ENCODE data around the gene H19.

The H19 gene

DNA sequence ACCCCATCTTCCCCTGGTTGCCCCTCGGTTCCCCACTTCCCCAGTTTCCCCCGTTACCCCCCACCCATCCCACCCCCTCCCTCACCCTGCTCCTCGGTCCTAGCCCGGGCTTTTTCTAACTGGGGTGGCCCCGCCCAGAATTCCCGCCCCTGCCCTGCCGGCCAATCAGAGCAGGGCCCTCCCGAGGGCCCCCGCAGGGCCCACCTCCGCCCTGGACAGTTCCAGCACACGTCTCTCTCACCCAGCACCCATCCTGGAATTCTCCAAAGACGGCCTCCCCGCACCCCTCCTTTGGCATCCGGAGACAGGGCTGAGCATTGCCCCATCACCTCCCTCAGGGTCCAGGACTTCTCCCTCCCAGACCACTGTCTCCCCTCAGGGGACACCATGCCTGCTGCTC lies at the start of gene H19:
Gene H19 (minus strand): TSS at position 88 of the 400 bp plus-strand sequence.
- DNase-seq, result no peak

DNA sequence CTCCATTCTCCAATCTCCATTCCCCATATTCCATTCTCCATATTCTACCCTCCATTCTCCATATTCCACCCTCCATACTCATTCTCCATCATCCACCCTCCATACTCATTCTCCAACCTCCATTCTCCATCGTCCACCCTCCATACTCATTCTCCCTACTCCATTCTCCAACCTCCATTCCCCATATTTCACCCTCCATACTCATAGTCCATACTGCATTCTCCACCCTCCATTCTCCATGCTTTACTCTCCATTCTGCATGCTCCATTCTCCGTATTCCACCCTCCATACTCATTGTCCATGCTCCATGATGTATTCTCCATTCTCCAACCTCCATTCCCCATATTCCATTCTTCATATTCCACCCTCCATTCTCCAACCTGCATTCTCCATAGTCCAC lies 44.3 kb upstream of the H19 start:
- DNase-seq, result no peak

- DNase-seq, result no peak
These were observed 43.5 kb upstream of the H19 start for GRCh38 chr11:2041153-2041552.

- no peak for DNase-seq
These were observed 41.6 kb upstream of the H19 start for GRCh38 chr11:2039198-2039759.

- DNase-seq, result no peak
These were observed 39.3 kb upstream of the H19 start for GRCh38 chr11:2036863-2037486.

DNA sequence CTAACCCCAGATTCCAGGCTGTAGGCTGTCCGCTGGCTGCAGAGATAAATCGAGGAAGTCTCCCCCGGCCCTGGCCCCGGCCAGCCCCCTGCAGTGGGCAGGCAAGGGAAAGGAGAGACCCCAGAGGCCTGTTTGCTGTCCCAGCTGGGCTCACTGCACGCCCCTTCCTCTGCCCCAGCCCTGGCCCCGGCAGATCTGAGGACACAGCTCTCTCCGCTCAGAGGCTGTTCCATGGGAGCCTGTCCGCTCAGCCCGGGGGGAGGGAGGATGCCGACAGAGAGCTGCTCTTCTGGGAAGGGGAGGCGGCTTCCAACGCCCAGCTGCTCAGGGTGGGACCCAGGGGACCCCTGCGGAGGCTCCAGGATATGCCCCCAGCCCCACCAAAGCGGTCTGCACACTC lies 37.7 kb upstream of the H19 start:
- no peak for DNase-seq

DNA sequence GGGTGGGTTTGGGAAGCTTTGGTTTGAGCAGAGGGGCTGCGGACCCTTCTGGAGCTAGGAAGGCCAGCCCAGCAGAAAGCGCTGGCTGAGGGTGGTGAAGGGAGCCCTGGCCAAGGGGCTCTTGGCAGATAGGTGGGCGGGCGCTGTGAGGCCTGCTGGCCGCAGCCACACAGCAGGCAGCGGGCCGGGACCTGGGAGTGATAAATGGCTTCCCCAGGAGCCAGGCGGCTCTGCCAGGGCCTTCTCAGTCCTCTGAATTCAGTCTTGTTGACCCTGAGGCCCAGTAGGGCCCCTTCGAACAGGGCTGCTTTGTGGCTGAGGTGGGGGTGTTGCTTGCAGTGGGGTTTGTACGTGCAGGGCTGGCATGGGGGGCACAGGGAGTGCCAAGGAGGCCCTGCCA lies 33.4 kb upstream of the H19 start:
- no peak for DNase-seq

DNA sequence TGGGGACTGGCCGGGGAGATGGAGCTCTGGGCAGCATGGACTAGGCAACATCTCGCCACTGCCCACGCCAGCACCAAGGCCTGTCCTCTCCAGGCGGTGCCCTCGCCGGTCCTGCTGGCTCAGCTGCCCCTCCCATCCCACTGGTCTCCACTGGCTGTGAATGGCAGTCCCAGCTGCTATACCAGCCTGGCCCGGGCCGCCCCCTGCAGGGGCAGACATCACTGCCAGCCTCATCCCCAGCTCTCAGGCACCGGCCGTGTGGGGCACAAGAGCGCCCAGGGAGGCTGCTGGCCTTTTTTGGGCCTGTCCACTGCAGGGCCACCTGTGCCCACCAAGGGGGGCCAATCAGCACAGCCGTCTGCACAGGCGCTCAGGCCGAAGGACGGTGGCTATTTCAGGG lies 30.1 kb upstream of the H19 start:
- DNase-seq, result no peak

DNA sequence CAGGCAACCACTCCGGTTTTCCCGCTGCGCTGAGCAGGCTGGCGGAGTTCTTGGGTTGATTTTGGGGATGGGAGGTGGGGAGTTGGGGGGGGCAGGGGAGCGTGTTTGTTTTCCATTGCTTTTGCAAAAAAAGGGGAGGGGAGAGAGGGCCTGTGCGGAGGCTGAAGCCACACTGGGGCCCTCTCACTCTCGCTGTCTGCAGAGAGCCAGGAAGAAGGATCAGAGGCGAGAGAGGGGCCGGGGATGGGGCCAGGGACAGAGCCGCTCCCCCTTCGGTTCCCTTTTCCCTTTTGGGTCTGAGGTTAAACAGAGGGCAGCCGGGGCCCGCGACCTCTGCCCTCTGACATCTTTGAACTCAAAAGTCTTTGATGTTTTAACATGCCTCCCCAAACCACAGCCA lies 17.4 kb upstream of the H19 start:
- DNase-seq, result no peak

- DNase-seq, result no peak
These were observed 14.8 kb upstream of the H19 start for GRCh38 chr11:2012440-2012839.

DNA sequence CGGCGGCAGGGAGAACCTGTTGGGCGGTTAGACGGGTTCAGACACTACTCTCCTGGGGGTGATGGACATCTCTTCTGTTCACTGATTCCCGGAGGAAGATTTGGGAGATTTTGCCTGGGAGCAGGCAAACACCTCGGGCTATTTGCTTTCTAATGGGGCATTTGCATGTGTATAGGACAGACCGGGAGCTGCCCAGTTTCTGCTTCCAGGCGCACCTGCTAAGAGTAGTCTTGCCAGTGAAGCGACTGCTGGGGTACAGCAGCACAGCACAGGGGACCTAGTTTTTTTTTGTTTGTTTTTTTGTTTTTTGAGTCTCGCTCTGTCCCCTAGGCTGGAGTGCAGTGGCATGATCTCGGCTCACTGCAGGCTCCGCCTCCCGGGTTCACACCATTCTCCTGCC lies 6.8 kb upstream of the H19 start:
- DNase-seq, result no peak

DNA sequence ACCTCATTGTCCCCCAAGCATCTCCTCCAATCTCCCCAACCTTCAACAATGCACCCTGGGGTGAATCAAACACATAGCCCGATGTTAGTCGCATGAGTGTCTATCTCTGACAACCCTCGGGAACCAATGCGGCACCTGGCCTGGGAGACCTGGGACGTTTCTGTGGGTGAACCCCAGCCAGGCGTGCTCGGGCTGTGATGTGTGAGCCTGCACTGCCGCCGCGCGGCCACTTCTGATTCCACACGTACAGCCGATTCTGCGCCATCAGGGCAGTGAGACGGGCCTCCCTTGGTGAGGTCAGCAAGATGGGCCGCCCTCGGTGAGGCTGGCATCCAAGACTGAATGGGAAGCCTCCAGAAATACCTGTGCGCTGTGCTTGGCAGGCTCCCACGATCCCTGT lies 5.2 kb upstream of the H19 start:
- DNase-seq, result no peak

GRCh38 chr11:2002042-2002776 lies 4.6 kb upstream of the H19 start:
- DNase-seq, result no peak

GRCh38 chr11:1998861-1999260 lies 1.2 kb upstream of the H19 start:
- no peak for DNase-seq

DNA sequence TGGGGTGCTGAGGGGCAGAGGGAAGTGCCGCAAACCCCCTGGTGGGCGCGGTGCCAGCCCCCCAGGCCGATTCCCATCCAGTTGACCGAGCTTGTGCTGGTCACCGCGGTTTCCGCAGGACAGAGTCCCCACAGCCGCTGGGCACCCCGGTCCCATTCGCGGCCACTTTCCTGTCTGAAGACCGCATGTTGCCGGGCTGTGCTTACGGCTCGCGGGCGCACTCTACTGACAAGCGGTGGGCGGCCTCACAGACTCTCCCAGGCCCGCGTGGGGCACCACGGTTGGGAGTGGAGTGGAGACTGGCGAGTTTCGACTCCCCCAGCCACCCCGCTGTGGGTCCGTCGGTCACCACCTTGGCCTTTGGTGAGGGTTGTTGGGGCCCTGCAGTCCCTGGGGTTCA lies 648 bp upstream of the H19 start:
- DNase-seq, result no peak

DNA sequence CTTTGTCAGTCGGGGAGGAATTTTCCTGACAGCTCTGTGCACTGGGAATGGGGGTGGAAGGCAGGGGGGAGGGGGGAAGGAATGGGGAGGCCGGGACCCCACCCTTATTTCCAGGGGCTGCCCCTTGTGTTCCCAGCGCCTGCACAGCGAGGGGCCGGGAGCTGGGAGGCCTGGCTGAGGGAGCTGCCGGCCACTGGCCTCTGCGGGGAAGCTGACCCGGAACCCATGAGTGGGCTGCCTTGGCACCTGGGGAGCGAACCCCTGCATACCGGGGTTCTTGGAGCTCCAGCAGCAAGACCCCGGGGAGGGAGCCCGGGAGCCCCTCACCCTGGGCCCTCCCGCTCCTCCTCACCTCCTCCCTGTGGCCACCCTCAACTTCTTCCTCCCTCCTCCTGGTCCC lies 3.5 kb downstream of the H19 start:
- DNase-seq, result no peak

GRCh38 chr11:1992111-1992510 lies 5.5 kb downstream of the H19 start:
- DNase-seq, result no peak

GRCh38 chr11:1990872-1991578 lies 6.6 kb downstream of the H19 start:
- DNase-seq, result no peak

GRCh38 chr11:1989953-1990352 lies 7.7 kb downstream of the H19 start:
- no peak for DNase-seq

DNA sequence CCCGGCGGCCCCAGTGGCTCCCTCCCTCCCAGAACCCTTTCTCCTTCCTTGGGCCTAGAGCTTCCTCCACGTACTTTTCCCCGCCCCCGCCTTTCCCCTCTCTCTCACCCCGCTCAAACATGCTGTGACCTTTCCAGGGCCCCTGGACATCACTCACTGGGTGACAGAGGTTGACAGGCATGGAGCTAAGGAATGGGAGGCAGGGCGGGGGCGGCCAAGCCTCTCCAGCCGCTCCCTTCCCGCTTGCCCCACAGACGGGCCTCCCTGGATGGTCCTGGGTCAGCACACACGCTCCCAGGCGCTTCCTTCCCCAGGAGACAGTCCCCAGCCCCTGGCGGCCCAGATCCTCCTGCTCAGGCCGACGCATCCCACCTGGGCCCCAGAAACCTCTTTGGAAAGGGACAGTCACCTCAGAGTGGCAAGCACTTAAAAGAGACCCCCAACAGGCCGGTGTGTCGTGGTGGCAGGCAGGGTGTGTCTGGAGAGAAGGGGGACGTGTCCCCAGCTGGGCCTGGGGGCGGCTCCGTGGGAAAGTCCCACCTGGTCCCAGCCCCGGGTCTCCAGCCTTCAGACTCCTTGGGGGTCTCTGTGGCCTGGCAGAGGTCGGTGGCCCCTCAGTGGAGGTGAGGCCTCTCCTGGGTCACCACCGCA lies 8.8 kb downstream of the H19 start:
- no peak for DNase-seq

- no peak for DNase-seq
These were observed 9.5 kb downstream of the H19 start for GRCh38 chr11:1988174-1988573.

DNA sequence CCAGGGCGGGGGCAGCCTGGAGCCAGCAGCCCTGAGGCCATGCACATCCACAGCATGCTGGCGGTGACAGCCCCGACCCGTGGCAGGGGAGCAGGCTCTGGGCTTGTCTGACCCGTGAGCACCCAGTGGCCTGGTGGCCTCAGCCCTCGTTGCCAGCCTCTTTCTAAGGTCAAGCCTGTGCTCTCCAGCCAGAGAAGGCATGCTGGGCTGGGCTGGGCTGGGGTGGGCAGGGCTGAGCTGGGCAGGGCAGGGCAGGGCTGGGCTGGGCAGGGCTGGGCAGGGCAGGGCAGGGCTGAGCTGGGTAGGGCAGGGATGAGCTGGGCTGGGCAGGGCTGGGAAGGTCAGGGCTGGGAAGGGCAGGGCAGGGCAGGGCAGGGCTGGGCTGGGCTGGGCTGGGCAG lies 10.6 kb downstream of the H19 start:
- no peak for DNase-seq

DNA sequence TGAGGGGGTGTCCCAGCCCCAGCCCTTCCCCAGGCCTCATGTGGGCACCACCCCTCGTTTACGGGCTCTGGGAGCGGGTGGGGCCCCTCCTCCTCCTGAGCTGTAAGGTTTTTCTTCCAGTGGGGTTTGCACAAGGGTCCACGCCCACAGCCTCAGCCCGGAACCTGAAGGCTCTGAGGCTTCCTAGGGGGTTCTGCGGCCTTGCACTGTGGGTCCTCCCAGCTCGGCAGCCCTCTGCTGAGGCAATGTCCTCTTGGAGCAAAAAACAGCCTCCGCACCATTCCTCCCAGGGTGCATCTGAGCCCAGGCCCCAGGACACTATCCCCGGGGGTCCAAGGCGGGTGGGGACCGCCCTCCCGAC lies 14.1 kb downstream of the H19 start:
- no peak for DNase-seq
